ENCODE results near the gene RGS19. TPM values are rescaled to one million over a fixed set of nuclear protein-coding genes. Genes with fewer than 3 reads are reported as not detected.
A peak's percentile ranks its signal among the peaks of the same experiment; 100 is the strongest.

The RGS19 gene
- total RNA-seq, 1 experiment from 2014 or later = 99.8 TPM

DNA sequence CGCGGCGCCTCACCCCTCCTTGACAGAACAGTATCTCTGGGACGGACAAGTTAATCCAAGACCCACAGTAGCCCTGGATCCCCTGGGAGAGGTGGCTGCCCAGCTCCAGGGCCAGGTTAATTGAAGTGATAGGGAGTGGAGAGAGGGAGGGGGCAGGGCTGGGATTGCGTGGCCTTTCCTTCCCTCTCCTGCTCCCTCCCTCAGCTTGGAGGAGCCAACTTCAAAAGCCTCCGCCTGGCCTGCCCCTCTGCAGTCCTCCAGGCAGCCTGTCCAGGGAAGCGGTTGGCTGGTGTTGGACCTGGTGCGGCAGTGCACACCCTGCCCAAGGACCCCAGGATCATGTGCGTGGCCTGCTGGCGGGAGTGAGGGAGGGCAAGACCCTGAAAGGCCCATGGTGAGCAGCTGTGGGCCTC, 43.4 kb downstream of the RGS19 start, which contains the start of gene C20orf204:
Gene C20orf204, plus strand, starts transcription at position 250 of the 413 bp plus-strand sequence. Its CDS starts 142 bp downstream, at position 392.
- DNase-seq (ENCODE audit: low spot score) = no peak

DNA sequence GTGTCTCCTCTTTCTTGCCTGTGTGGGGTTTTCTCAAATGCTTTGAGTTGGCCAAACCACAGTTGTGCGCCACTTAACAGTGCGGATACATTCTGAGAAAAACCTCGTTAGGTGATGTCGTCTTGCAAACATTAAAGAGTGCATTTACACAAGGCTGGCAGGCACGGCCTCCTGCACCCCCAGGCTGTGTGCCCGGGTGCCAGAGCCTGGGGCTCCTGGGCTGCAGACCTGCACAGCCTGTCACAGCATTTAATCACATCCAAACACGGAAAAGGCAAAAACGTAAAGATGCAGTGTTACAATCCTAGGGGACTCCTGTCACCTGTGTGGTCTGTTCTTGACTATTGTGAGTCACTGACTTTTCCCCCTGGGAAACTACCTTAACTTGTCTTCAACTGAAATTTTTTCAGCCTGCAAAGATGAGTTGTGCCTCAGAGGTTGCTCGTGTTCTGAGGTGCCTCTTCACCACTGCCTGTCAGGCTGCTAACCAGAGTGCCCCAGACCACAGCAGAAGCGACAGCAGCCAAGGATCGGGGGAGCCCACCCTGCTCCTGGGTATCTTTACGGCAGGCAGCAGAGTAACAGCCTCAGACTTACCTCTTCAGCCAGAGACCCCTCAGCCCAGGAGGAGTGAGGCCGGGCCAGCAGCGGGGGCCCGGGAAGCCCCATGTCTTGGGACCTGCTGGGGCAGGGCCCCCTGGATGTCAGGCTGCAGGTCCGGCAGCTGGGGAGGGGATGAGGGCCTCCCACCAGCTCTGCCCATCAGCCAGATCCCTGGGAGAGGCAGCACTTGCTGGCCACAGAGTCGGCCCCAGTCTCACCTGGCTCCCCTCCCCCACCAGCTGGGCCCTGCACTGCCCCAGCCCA, 44.0 kb downstream of the RGS19 start:
- no peak for DNase-seq (ENCODE audit: low spot score)

DNA sequence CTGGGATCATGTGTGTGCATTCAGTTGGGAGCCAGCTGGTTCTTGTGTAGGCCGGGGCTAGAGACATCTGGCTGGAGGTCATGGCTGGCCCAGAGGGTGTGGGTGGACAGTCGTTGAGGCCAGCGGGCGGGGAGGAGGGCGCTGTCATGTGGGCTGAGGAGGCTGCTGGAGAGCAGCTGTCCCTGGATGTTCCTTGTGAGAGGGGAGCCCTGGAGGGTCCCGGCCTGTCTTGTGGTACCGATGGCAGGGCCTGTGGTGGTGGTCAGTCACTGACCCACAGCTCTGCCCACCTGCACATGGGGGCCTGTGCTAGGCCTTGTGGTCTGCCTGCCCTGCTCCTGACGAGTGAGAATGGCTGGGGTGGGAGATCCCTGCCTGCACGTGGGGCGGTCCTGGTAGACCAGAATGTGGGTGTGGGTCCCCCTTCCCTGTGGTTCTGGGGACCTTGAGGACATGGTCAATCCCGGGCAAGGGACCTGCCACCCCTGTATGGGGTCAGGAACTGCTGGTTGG, 45.3 kb downstream of the RGS19 start:
- DNase-seq (ENCODE audit: low spot score) = no peak

DNA sequence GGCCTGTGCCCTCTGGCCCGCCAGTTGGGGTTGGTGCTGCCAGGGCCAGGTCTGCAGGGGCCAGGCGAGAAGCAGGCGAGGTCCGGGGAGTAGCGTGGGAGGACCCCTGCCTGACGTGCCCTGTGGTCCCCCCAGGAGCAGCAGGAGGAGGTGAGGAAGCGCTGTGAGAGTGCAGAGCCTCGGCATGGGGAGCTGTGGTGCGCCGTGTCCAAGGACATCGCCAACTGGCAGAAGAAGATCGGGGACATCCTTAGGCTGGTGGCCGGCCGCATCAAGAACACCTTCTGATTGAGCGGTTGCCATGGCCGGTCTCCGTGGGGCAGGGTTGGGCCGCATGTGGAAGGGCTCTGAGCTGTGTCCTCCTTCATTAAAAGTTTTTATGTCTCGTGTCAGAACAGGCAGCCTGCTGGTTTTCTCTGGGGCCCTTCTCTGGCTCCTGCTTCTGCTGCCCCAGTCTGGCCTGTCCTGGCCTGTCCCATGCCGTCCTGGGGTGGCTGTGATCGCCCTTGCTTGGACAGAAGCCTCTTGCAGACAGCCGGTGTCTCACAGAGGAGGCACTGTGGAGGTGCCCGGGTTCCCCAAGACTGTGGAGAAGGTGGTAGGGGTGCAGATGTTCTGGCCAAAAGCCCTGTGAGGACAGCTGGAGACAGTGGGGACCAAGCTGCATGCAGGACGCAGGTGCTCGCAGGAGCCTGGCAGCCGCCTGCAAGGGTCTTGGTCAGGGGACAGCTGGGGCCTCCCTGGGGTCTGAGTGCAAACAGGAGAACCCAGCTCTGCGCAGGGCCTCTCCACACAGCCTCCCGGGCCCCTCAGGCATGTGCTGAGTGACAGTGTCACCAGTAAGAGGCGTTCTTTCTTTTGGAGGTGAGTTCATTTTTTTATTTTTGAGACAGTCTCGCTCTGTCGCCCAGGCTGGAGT, 46.4 kb downstream of the RGS19 start:
- DNase-seq (ENCODE audit: low spot score) = no peak

DNA sequence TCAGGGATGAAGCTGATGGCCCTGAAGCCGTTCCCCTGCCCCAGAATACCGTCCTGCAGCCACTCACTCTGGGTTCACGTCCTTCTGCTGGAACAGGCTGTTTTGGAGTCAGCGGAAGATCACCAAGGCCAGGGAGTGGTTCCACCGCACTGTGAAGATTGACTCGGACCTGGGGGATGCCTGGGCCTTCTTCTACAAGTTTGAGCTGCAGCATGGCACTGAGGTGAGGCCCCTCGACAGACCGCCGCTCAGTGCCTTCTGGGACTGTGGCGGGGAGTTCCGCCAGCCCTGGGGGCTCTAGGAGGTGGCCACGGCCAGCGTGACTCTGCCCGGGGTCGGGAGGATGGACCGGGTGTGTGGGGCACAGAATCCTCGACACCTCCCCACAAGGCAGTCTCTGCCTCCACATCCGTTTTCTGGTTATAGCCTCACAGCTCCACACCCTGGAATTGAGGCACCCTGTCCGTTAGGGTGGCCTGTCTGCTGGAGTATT, 47.5 kb downstream of the RGS19 start:
- DNase-seq (ENCODE audit: low spot score) = no peak

DNA sequence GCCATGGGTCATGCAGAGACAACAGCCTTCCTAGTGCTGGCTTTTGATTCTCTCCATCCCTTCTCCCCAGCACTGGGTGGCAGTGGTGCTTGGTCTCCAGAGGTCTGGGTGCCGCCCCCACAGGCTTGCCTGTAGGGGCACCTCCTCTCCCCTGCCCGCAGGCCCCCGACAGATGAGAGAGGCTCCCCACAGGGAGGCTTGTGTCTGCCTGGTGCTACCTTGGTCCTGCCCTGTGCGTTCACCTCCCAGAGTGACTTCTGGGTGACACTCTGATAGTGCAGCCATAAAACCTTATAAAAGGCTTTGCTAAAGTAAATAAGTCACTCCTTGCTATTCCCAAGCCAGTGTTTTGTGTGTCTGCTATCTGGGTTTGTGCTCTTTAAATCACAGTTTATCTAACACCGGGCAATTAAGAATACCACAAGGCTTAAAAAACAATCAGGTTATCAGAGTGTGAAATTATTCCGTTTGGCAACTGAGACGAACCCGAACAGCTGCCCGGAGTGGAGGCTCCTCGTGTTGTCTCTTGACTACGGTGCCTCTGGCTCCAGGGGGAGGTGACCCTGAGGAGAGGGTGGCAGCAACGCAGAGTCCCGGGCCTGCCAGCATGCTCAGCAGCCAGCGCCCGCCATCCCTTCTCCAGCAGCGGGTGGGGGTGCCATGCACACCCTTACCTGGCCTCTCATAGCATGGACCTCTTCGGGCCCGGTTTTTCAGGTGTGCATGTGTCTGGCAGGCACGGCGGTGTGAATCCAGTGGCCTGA, 48.8 kb downstream of the RGS19 start:
- DNase-seq (ENCODE audit: low spot score) = no peak

DNA sequence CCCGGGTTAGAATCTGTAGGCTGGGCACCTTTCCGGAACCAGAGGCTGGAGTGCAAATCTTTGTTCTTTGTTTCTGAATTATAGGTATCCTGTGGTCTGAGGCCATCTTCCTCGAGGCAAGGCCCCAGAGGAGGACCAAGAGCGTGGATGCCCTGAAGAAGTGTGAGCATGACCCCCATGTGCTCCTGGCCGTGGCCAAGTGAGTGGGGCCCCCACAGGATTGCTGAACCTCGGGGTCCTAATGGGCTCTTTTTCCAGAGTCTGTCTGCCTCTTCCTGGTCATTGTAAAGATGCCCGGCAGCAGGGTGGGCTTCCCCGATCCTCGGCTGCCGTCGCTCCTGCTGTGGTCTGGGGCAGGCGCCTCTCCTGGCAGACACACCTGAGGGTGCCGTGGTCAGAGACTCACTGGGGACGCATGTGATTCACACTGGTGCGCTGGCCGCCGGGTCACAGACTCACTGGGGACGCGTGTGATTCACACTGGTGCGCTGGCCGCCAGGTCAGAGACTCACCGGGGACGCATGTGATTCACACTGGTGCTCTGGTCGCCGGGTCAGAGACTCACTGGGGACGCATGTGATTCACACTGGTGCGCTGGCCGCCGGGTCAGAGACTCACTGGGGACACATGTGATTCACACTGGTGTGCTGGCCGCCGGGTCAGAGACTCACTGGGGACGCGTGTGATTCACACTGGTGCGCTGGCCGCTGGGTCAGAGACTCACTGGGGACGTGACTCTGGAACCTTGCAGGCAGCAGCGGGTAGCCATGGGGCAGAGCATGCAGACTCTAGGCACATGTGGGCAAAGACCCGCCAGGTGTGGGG, 49.8 kb downstream of the RGS19 start:
- no peak for DNase-seq (ENCODE audit: low spot score)

DNA sequence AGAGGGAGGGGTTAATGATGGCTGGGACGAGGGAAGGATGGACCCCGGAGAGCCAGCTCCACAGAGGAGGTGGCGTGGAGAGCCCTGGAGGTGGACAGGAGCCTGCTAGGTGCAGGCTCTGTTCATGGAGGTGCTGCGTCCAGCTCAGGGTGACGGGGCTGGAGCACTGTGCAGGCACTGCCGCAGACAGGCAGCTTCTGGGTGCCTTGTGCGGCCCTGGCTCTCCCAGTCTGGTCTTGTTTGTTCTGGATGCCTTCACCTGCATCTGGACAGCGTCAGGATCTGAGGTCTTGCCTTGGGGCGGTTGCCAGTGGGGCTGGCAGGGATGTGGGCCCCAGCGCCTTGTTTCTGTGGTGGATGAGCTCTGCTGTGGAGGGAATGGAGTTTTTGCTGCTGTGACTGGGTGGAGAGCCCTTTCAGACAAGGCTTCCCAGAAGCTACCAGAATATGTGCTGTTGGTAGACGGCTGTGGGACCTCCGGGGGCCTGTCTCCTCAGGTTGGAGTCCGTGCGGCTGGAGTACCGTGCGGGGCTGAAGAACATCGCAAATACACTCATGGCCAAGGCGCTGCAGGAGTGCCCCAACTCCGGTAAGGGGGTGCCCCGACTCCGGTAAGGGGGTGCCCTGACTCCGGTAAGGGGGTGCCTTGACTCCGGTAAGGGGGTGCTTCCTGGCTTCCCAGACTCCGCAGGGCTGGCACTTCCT, 51.2 kb downstream of the RGS19 start:
- no peak for DNase-seq (ENCODE audit: low spot score)

DNA sequence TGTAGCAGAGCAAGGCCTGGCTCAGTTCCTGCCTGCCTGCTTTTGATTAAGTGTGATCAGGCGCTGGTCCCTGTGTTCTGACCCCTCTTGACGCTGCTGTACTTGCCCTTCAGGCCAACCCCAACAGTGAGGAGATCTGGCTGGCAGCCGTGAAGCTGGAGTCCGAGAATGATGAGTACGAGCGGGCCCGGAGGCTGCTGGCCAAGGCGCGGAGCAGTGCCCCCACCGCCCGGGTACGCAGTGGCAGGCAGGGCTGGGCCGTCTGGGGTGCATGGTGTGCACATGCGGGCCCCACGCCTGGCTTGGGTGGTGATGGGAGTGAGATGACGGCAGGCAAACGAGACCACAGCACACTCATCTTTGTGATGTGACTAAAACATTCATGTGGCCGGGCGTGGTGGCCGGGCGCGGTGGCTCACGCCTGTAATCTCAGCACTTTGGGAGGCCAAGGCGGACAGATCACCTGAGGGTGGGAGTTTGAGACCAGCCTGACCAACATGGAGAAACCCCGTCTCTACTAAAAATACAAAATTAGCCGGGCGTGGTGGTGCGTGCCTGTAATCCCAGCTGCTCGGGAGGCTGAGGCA, 53.4 kb downstream of the RGS19 start:
- DNase-seq (ENCODE audit: low spot score) = no peak

DNA sequence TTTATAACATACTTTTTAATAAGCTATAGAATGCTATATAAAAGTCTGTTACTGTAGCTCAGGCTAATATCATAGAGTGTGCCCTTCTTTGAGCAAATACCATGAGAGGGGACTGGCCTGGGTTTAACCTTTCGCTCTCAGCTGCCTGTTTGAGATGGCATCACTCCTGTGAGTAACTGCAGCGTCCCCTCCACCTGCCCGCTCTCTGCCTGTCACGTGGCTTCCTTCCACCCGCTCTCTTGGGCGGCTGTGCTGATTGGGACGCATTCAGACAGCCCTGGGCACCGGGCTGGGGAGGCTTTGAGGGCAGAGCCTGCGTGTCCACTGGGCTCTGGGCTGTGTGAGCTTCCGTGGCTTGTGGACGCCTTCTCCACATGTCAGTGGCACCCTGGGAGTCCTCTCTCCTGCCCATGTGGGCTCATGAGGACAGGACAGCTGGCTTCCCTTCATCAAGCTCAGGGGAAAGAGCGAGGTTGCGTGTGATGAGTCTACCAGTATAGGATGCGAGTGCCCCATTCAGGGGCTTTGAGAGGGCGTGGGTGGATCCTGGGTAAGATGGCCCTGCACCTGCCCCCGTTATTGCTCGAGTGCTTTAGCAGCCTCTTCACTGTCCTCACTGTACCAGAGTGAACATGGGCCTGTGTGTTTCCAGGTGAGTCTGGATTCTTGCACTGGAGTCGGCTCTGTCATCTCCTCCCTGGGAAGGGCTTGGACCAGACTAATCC, 54.1 kb downstream of the RGS19 start:
- no peak for DNase-seq (ENCODE audit: low spot score)

DNA sequence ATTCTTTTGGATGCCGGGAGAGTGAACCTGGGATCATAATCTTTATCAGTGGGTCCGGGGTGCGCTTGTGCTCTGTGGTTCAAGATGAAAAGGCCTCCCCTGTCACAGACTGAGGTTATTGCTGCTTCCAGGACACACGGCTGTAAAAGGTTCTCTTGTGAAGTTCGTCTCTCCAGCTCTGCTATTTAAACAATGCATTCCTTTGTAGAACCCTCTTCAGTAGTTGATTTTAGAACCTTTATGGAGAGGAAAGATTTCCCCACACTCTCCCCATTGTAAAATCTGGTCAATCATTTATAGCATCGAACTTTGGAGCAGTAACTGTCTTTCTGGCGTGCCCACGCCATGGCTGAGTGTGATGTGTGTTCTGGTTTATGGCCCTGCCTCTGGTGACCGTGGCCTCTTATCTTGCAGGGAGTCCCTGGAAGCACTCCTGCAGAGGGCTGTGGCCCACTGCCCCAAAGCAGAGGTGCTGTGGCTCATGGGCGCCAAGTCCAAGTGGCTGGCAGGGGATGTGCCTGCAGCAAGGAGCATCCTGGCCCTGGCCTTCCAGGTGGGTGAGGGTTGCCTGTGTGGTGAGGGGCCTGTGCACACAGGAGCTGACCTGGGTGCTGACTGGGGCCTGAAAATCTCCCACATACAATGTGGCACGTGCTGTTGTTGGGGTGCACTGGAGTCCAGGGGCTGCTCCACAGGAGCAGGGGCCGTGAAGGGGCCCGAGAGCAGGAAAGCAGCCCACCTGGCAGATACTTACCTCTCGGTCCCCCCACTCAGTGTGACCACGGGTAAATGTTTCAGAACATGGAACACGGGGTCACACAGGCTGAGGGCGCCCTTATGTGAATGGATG, 55.0 kb downstream of the RGS19 start:
- peak; percentile 42 for DNase-seq (ENCODE audit: low spot score)

DNA sequence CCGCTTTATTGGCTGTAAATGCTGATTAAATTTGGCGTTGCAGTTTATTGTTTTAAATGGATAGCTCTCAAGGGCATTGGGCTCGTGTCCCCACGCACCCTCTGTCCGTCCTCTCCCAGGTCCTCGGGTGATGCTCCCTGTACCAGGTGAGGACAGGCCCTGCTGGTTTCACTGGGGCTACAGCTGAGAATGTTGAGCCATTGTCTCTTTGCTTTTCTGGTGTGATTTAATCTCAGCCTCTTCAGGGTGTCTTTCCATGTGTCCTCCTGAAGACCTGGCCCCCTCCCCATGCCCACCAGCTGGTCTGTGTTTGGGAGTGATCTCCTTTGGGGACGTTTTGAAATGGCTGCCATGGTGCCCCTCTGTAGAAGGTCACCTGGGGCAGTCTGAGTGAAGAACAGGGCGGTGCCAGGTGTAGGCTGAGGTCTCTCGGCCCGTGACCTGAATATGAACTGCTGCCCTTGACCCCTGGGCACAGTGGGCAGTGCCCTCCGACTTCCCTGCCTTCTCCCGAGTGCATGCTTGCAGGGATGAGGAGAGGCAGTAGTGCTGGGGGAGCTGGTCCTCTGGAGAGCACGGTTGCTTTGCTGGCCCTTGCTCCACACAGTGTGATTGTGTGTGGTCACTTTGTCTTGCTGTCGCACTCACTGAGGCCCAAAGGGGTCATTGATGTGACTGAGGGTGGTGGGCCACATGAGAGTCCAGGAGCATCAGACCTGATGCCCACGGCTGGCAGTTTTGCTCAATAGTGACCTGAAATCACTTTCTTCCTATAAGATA, 55.8 kb downstream of the RGS19 start:
- no peak for DNase-seq (ENCODE audit: low spot score)

Small RNA genes within 50 kb of the gene (small RNA-seq; reads per million reads assigned to genes)
- gene AL355803.1 (not detected), gene MIR6813 (not detected)

Other genes starting within 250 kb of the RGS19 start
- 3.3 and 5.3 TPM in 2 replicates for gene ZBTB46, start 248.3 kb downstream of the RGS19 start, total RNA-seq (2014; rRNA removed; shearing (Covaris generic))
- gene ABHD16B, start 218.0 kb downstream of the RGS19 start, total RNA-seq (2014; rRNA removed; shearing (Covaris generic)) = not detected in 2 replicates
- 151 and 156 TPM in 2 replicates for gene TPD52L2, start 214.2 kb downstream of the RGS19 start, total RNA-seq (2014; rRNA removed; shearing (Covaris generic))
- gene DNAJC5, start 184.4 kb downstream of the RGS19 start, total RNA-seq (2014; rRNA removed; shearing (Covaris generic)) = 106 and 109 TPM in 2 replicates
- gene UCKL1, start 123.1 kb downstream of the RGS19 start, total RNA-seq (2014; rRNA removed; shearing (Covaris generic)) = 63.2 and 68.4 TPM in 2 replicates
- gene ZNF512B, start 109.6 kb downstream of the RGS19 start, total RNA-seq (2014; rRNA removed; shearing (Covaris generic)) = 0.34 and 0.38 TPM in 2 replicates
- gene SAMD10, start 99.9 kb downstream of the RGS19 start, total RNA-seq (2014; rRNA removed; shearing (Covaris generic)) = 47.2 and 51.9 TPM in 2 replicates
- 102 and 110 TPM in 2 replicates for gene PRPF6, start 98.4 kb downstream of the RGS19 start, total RNA-seq (2014; rRNA removed; shearing (Covaris generic))
- 0.69 and 1.5 TPM in 2 replicates for gene C20orf204, start 43.3 kb downstream of the RGS19 start, total RNA-seq (2014; rRNA removed; shearing (Covaris generic))
- not detected in 2 replicates for gene SOX18, start 29.9 kb downstream of the RGS19 start, total RNA-seq (2014; rRNA removed; shearing (Covaris generic))
- gene TCEA2, start 16.3 kb downstream of the RGS19 start, total RNA-seq (2014; rRNA removed; shearing (Covaris generic)) = 1.2 TPM in 1 of 2 replicates, not detected in the other
- 1.2 and 1.5 TPM in 2 replicates for gene OPRL1, start 564 bp upstream of the RGS19 start, total RNA-seq (2014; rRNA removed; shearing (Covaris generic))
- not detected in 2 replicates for gene LKAAEAR1, start 4.9 kb upstream of the RGS19 start, total RNA-seq (2014; rRNA removed; shearing (Covaris generic))
- not detected in 2 replicates for gene NPBWR2, start 28.0 kb upstream of the RGS19 start, total RNA-seq (2014; rRNA removed; shearing (Covaris generic))
- 2.8 and 5.8 TPM in 2 replicates for gene MYT1, start 84.9 kb upstream of the RGS19 start, total RNA-seq (2014; rRNA removed; shearing (Covaris generic))
- 41.4 and 52.0 TPM in 2 replicates for gene PCMTD2, start 176.2 kb upstream of the RGS19 start, total RNA-seq (2014; rRNA removed; shearing (Covaris generic))

All from HT-29 (cell line).